Epithelial cell of esophagus (primary cell): ENCODE measurements around the gene INHBB.
A peak's percentile ranks its signal among the peaks of the same experiment; 100 is the strongest.

Experiments used
- DNase-seq: peaks from one replicate; pipeline ENCODE4 v3.0.0; 2010; ENCODE audit warnings: low read depth
- H3K4me3 ChIP-seq: 2 replicates; pipeline ENCODE4 v1.5.1; 2011; ENCODE audit warnings: mild to moderate bottlenecking, low read length, control low read depth
- CTCF ChIP-seq: IDR thresholded peaks from 2 replicates; pipeline ENCODE4 v1.5.1; 2011; ENCODE audit warnings: low read depth, mild to moderate bottlenecking, low read length, control low read depth, inconsistent platforms; ENCODE audit not compliant: insufficient read depth; ENCODE audit errors: missing control alignments

INHBB gene

GRCh38 chr2:120346026-120346666, at the start of gene INHBB:
Gene INHBB, plus strand, starts transcription at chr2:120346136. Its CDS starts 53 bp downstream, at chr2:120346189.
- no peak for TF ChIP-seq CTCF
- peak within 1 kb of the TSS; percentile 14 for H3K4me3 ChIP-seq
- DNase-seq, result no peak

GRCh38 chr2:120298173-120298835, 47.6 kb upstream of the INHBB start:
- DNase-seq, result no peak
- no peak for TF ChIP-seq CTCF
- H3K4me3 ChIP-seq, result no peak overlapping the region

- no peak overlapping the region for H3K4me3 ChIP-seq
- DNase-seq, result no peak
- no peak for TF ChIP-seq CTCF
These were observed 46.9 kb upstream of the INHBB start for GRCh38 chr2:120299004-120299403.

GRCh38 chr2:120299561-120299960, 46.4 kb upstream of the INHBB start:
- no peak for DNase-seq
- H3K4me3 ChIP-seq, result no peak overlapping the region
- no peak for TF ChIP-seq CTCF

- H3K4me3 ChIP-seq, result no peak overlapping the region
These were observed 45.6 kb upstream of the INHBB start for GRCh38 chr2:120300385-120300784.

GRCh38 chr2:120301284-120301683, 44.7 kb upstream of the INHBB start:
- TF ChIP-seq CTCF, result no peak
- DNase-seq, result no peak
- no peak overlapping the region for H3K4me3 ChIP-seq

More at GRCh38 chr2:120300385-120300784, 45.6 kb upstream of the INHBB start:
- no peak for TF ChIP-seq CTCF
- DNase-seq, result peak; percentile 80
